Activated T-helper 1 cell treated with Interleukin-2 at 50 U/mL for 16 hours (primary cell): ENCODE results near the gene OR4C15.

Experiments used
- DNase-seq: peaks from one replicate; pipeline ENCODE4 v3.0.0-alpha.2; 2020; ENCODE audit warnings: low read depth

Gene OR4C15

GRCh38 chr11:55554169-55554568 is at the start of gene OR4C15:
Gene OR4C15, plus strand, starts transcription at chr11:55554469. Its CDS starts 0 bp downstream, at chr11:55554469.
- no peak for DNase-seq

- DNase-seq, result no peak
Observed at GRCh38 chr11:55571828-55572227, 17.6 kb downstream of the OR4C15 start, which contains the start of gene OR4C16. Gene OR4C16, plus strand, starts transcription at chr11:55572128. Its CDS starts 0 bp downstream, at chr11:55572128.

- DNase-seq, result no peak
Observed at GRCh38 chr11:55572548-55572947, 18.3 kb downstream of the OR4C15 start.
